Stimulated activated CD8-positive, alpha-beta memory T cell treated with anti-CD3 and anti-CD28 coated beads, Interleukin-12 subunit alpha, Interleukin-12 subunit beta, amount 100 ng/mL, for 24 hours (primary cell): ENCODE results near the gene CPED1.
"Not testable (repeated sequence)": the region's sequence is repeated elsewhere in the genome, so short reads cannot be mapped to it uniquely, and the experiment has no call there.

ENCODE experiments used
- DNase-seq: peaks from one replicate; pipeline ENCODE4 v3.0.0-alpha.2; 2020; ENCODE audit errors: extremely low read depth

The CPED1 gene

GRCh38 chr7:121244120-121244870 is 255.8 kb downstream of the CPED1 start:
- DNase-seq: no peak

DNA sequence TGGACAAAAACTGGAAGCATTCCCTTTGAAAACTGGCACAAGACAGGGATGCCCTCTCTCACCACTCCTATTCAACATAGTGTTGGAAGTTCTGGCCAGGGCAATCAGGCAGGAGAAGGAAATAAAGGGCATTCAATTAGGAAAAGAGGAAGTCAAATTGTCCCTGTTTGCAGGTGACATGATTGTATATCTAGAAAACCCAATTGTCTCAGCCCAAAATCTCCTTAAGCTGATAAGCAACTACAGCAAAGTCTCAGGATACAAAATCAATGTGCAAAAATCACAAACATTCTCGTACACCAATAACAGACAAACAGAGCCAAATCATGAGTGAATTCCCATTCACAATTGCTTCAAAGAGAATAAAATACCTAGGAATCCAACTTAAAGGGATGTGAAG is 262.9 kb downstream of the CPED1 start:
- DNase-seq: not testable (repeated sequence)

DNA sequence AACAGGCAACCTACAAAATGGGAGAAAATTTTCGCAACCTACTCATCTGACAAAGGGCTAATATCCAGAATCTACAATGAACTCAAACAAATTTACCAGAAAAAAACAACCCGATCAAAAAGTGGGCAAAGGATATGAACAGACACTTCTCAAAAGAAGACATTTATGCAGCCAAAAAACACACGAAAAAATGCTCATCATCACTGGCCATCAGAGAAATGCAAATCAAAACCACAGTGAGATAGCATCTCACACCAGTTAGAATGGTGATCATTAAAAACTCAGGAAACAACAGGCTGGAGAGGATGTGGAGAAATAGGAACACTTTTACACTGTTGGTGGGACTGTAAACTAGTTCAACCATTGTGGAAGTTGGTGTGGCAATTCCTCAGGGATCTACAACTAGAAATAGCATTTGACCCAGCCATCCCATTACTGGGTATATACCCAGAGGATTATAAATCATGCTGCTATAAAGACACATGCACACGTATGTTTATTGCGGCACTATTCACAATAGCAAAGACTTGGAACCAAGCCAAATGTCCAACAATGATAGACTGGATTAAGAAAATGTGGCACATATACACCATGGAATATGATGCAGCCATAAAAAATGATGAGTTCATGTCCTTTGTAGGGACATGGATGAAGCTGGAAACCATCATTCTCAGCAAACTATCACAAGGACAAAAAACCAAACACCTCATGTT is 264.2 kb downstream of the CPED1 start:
- DNase-seq: not testable (repeated sequence)

DNA sequence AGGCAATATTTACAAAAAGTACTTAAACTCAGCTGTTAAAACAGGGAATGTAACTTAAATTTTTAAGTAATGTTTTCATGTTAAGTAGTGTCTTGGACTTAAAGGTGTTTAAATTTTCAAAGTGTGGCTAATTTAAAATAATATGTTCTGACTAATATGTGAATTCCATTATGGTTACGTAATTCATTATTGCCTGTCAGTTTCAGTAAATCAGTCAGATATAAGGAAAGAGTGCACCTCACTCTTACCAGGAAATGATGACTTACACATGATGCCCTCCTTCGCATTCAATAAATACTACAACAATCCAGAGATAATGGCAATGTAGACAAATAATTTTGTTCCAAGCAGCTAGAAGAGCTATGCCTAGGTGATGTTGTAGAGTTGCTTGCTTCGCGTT is 271.3 kb downstream of the CPED1 start:
- no peak for DNase-seq

GRCh38 chr7:121261207-121261884 is 272.8 kb downstream of the CPED1 start:
- DNase-seq: no peak

DNA sequence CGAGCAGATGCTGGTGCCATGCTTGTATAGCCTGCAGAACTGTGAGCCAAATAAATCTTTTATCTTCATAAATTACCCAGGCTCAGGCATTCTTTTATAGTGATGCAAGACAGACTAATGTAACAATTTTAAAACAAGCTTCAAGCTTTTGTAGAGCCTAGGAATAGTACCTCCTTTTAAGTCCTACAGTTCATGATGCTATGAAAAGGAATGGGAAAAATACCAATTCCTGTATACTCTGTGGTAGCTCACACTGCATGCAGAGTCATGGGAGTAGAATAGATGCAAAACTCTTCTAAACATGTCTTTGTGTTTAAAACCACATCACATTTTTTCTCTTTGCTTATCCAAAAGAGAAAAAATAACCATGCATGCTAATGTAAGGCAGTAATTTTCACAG is 273.7 kb downstream of the CPED1 start:
- no peak for DNase-seq

GRCh38 chr7:121262969-121263368 is 274.5 kb downstream of the CPED1 start:
- no peak for DNase-seq

- no peak for DNase-seq
Observed at GRCh38 chr7:121266307-121266894, 277.9 kb downstream of the CPED1 start.

- no peak for DNase-seq
Observed at GRCh38 chr7:121267612-121268011, 279.1 kb downstream of the CPED1 start.

- no peak for DNase-seq
Observed at GRCh38 chr7:121269798-121270197, 281.3 kb downstream of the CPED1 start.

DNA sequence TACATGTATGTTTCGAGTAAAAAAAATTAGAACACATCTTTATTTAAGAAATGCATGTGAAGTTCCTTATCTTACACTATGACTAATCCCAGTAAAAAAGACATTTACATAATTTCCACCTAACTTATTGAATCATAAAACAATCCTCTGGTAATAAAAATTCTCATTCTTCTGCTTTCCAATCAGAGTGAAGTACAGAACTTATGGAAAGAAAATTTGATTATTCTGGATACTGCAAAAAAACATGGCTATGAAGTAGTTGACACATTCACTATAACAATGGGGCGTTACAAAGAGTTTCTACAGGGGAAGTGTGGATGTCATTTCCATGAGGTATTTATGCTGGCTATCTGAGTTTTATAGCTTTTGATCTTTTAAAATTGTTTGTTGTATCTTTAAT is 282.6 kb downstream of the CPED1 start:
- DNase-seq: no peak

DNA sequence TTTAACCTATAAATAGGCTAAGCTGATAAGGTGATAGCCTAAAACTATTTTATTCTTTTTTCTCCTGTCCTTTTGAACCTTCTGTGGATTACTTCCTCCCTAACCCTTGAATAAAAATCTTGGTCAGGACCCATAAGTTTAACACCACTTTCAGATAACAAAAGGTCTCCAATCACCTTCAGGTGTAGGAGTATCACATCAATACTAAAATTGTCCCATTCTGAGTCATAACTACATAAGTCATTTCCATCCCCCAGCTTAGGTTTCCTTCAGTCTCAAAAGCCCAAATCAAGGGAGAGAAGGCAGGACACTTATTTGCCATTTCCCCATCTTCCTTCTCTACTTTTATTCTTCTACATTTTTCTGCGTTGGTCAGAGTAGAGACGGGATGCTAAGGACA is 283.4 kb downstream of the CPED1 start:
- DNase-seq: no peak

GRCh38 chr7:121272676-121273075 is 284.2 kb downstream of the CPED1 start:
- no peak for DNase-seq

- DNase-seq: no peak
Observed at GRCh38 chr7:121273467-121274167, 285.1 kb downstream of the CPED1 start.

DNA sequence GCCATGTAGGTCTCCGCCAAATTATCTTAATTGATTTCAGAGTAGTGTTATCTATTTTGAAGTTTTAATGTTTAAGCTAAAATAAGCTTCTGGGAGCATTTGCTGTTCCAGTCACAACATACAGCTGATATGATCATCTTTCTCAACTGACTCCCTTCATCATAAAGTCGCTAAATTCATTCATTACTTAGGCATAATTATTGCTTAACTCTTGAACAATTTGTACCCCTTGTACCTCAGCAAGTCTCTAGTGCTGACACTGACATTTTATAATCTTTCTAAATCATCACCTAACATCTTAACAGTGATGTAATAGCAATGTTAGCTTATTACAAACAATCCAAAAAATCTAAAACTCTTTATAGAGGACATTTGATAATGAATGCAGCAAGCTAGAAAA is 286.0 kb downstream of the CPED1 start:
- no peak for DNase-seq

DNA sequence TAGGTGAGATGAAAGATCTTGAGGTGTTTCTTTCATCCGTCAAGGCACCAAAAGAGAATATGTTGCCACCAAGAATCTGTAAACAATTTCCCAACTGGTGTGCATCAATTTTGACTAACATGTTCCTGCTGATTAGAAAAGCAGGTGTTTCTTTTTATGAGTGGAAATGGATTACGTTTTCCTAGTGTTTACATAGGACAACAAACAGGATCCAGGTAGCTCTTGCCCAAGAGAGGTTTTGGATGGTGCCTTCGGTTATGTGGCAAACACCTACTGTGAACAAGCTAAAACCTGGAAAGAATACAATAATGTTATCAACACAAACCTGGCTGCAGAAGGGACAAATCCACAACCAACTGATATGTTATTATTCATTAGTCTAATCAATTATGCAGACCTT is 286.7 kb downstream of the CPED1 start:
- DNase-seq: no peak

GRCh38 chr7:121276313-121276712 is 287.8 kb downstream of the CPED1 start:
- no peak for DNase-seq

DNA sequence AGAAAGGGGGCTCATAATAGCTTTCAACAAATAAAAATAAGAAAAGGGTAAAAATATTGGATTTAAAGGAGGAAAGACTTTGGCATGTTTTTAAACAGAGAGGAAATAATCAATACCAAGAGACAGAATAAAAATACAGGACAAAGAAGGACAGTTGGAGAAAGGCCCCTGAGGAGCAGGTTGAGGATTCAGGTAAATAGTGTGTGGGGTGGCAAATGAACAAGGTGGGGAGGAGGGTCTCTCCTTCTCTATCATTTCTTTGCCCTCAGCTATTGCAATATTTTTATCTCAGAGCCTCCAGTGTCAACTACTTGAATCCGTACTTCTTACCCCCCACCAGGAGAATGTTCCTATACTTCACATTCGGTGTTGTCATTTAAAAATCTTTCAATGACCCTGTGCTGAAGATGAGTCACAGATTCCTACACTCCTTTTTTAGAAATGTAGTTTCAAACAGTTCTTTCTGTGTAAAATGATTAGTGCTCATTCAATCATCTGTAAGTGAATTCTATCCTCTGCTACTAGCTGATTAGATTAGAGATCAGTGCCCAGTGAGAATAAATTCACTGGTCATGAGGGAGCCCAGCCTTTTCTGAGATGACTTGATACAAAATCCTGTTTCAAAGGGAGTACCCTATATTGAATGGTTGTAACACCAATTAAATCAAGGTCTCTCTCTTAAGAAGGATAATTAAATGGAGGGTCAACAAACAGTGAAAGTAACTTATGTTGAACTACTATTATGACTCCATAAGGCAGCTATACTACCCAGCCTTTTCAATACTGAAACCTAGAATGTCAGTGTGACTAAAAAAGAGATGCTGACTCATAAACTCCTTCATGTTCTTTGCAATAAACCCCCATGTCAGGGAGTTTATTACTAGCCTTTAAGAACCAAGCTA is 289.9 kb downstream of the CPED1 start:
- DNase-seq: no peak

DNA sequence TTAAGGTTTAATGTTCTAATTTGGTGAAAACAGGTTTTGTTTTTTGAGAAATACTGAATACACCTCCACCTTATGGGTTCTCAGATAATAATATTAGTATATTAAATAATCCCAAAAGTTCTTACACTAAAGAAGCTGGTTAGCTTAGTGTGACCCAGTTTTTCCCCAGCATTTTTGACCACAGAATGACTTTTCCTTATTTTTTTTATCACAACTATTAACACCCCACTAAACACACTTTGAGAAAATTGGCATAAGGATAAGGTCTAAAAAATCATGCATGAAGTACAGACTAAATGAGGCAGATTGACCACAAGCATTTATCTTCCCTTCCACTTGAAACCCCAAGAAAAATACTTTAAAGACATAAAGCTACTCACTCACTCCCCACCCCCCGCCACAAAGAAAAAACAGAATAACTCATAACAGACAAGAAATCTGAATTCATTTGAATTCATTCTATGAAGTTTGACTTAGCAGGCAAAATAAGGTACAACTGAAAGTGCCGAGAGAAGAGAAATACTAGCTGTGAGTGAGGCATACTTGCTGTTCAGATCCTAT is 290.6 kb downstream of the CPED1 start:
- no peak for DNase-seq

DNA sequence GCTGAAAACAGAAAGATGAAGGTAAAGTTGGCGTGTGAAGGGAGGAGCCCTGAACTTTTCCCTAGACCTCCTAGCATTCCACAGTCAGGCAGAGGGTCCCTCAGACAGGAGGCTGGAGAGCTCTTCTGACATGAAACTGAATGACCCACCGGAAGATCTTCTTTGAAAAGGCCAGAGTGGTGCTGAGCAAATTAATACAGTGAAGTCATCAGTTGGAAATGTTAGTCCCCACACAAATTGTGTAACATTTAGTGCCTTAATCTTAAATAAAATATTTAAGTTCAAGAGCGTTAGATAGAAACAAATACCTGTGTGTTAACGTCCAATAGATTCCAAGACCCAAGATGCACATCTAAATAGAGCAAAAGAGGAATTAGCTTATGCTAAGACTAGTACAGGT is 291.3 kb downstream of the CPED1 start:
- DNase-seq: no peak

GRCh38 chr7:121280656-121281055 is 292.1 kb downstream of the CPED1 start:
- DNase-seq: no peak
